Left renal cortex interstitium (tissue), 4 donors: Measurements from ENCODE around the gene EDRF1. TPM values are rescaled to one million over a fixed set of nuclear protein-coding genes. Genes with fewer than 3 reads are reported as not detected.
"Not testable (repeated sequence)": the region's sequence is repeated elsewhere in the genome, so short reads cannot be mapped to it uniquely, and the experiment has no call there.

Experiments
- DNase-seq, 4 donors: peaks; one replicate each; pipeline ENCODE4 v3.0.0-alpha.2; 2013; ENCODE audit warnings: low read depth in 4 of 4, low spot score in 2 of 4, missing footprints in 1 of 4
- polyA plus RNA-seq, 4 donors: library from polyadenylated mRNA; unstranded; fragments of 120-200 nt; gene quantifications; one replicate each; pipeline ENCODE4 v1.2.1, GENCODE V29; 2013; ENCODE audit not compliant: insufficient read length in 4 of 4

Gene EDRF1
- polyA plus RNA-seq, 4 donors: 28.1 to 55.7 (median 39.9) TPM

GRCh38 chr10:125707541-125708468 is 11.7 kb upstream of the EDRF1 start:
- DNase-seq: no peak

- no peak for DNase-seq
Observed at GRCh38 chr10:125708971-125709503, 10.5 kb upstream of the EDRF1 start.

GRCh38 chr10:125709553-125710474 is 9.7 kb upstream of the EDRF1 start:
- DNase-seq: no peak

GRCh38 chr10:125711110-125711750 is 8.3 kb upstream of the EDRF1 start:
- DNase-seq: no peak

GRCh38 chr10:125714728-125715127 is 4.8 kb upstream of the EDRF1 start:
- DNase-seq: not testable (repeated sequence)

GRCh38 chr10:125720002-125720382 is 483 bp downstream of the EDRF1 start:
- no peak for DNase-seq

- no peak for DNase-seq
Observed at GRCh38 chr10:125721035-125721434, 1.5 kb downstream of the EDRF1 start.

- DNase-seq: no peak
Observed at GRCh38 chr10:125722811-125723210, 3.3 kb downstream of the EDRF1 start.

GRCh38 chr10:125726914-125727313 is 7.4 kb downstream of the EDRF1 start:
- DNase-seq: no peak

GRCh38 chr10:125727436-125727835 is 7.9 kb downstream of the EDRF1 start:
- DNase-seq: no peak

- no peak for DNase-seq
Observed at GRCh38 chr10:125734148-125734547, 14.6 kb downstream of the EDRF1 start.

GRCh38 chr10:125734823-125735222 is 15.3 kb downstream of the EDRF1 start:
- DNase-seq: no peak

GRCh38 chr10:125738206-125738605 is 18.7 kb downstream of the EDRF1 start:
- no peak for DNase-seq

- no peak for DNase-seq
Observed at GRCh38 chr10:125739994-125740679, 20.6 kb downstream of the EDRF1 start.

GRCh38 chr10:125742465-125742864 is 23.0 kb downstream of the EDRF1 start:
- DNase-seq: peak in 1 of 4 donors; percentile 3

- DNase-seq: no peak
Observed at GRCh38 chr10:125744909-125745308, 25.4 kb downstream of the EDRF1 start.

GRCh38 chr10:125747417-125747816 is 27.9 kb downstream of the EDRF1 start:
- no peak for DNase-seq

GRCh38 chr10:125756196-125756595 is 36.7 kb downstream of the EDRF1 start:
- DNase-seq: no peak

GRCh38 chr10:125756853-125757487 is 37.5 kb downstream of the EDRF1 start:
- no peak for DNase-seq

GRCh38 chr10:125757742-125758141 is 38.2 kb downstream of the EDRF1 start:
- DNase-seq: no peak
